Naive B cell (primary cell): ENCODE results near the gene SUPT3H. TPM values are rescaled to one million over a fixed set of nuclear protein-coding genes. Genes with fewer than 3 reads are reported as not detected.

Experiments
- ATAC-seq, 2 donors: fragments of 150-1000 bp; cut with Tn5 transposase; 2 replicates each; pipeline ENCODE4 v1.10.0; 2021; ENCODE audit warnings: low read depth in 2 of 2, mild to moderate bottlenecking in 2 of 2, moderate library complexity in 2 of 2
- DNase-seq: peaks from one replicate; pipeline ENCODE4 v3.0.0; 2022
- H3K27ac Mint-ChIP-seq, 6 donors: one replicate each; pipeline ENCODE4 v1.8.0; 2020 to 2022; ENCODE audit warnings: mild to moderate bottlenecking in 6 of 6, mixed read lengths in 6 of 6, moderate library complexity in 5 of 6, inconsistent platforms in 2 of 6
- H3K27me3 Mint-ChIP-seq, 3 donors: one replicate each; pipeline ENCODE4 v1.8.0; 2021 to 2022; ENCODE audit warnings: mixed read lengths in 3 of 3, mild to moderate bottlenecking in 1 of 3
- H3K36me3 Mint-ChIP-seq, 2 donors: one replicate each; pipeline ENCODE4 v1.8.0; 2020 to 2022; ENCODE audit warnings: mixed read lengths in 2 of 2, inconsistent platforms in 1 of 2, mild to moderate bottlenecking in 1 of 2
- H3K4me1 Mint-ChIP-seq, 3 donors: one replicate each; pipeline ENCODE4 v1.8.0; 2020 to 2022; ENCODE audit warnings: mixed read lengths in 3 of 3, inconsistent platforms in 1 of 3, mild to moderate bottlenecking in 1 of 3, moderate library complexity in 1 of 3
- H3K4me3 Mint-ChIP-seq, 8 donors: one replicate each; pipeline ENCODE4 v1.8.0; 2020 to 2022; ENCODE audit warnings: mild to moderate bottlenecking in 8 of 8, mixed read lengths in 8 of 8, moderate library complexity in 8 of 8, inconsistent platforms in 2 of 8
- H3K9me3 Mint-ChIP-seq, 7 donors: one replicate each; pipeline ENCODE4 v1.8.0; 2020 to 2022; ENCODE audit warnings: mixed read lengths in 7 of 7, mild to moderate bottlenecking in 5 of 7, inconsistent platforms in 2 of 7, moderate library complexity in 1 of 7
- polyA plus RNA-seq, 6 donors: library from polyadenylated mRNA; unstranded; fragments of 300-500 nt; fragmentation: Illumina TruSeq; gene quantifications; one replicate each; pipeline ENCODE4 v1.2.3, GENCODE V29; 2021; ENCODE audit warnings: low read depth in 6 of 6

Gene SUPT3H
- polyA plus RNA-seq = 1 to 10 TPM; 3.7 to 8.6 (median 6.7) TPM

GRCh38 chr6:45377554-45378333 lies at the start of gene SUPT3H:
Gene SUPT3H (minus strand): TSS chr6:45377934.
- H3K27ac Mint-ChIP-seq = peak within 1 kb of the TSS; percentile 96 to 99 (median 98)
- peak; percentile 77 to 80 for ATAC-seq
- peaks cover 0 to 3% (median 0%) of the 10 kb centered on the region in 7 donors for H3K9me3 Mint-ChIP-seq
- H3K4me3 Mint-ChIP-seq = peak within 1 kb of the TSS; percentile 90 to 99 (median 97)
- DNase-seq = peak; percentile 91
- peaks cover 11 to 28% (median 20%) of the 10 kb centered on the region in 3 donors for H3K4me1 Mint-ChIP-seq
- H3K27me3 Mint-ChIP-seq = no peaks in the 10 kb centered on the region
- no peaks in the 10 kb centered on the region for H3K36me3 Mint-ChIP-seq

GRCh38 chr6:45426251-45426650 lies 48.5 kb upstream of the SUPT3H start:
- H3K4me3 Mint-ChIP-seq = no peak overlapping the region
- peaks cover 11 to 55% (median 51%) of the 10 kb centered on the region in 3 donors for H3K27me3 Mint-ChIP-seq
- no peak overlapping the region for H3K27ac Mint-ChIP-seq
- DNase-seq = no peak
- H3K4me1 Mint-ChIP-seq = peaks cover 18 to 34% (median 26%) of the 10 kb centered on the region in 3 donors
- no peak for ATAC-seq
- peaks cover 0 to 1% (median 0%) of the 10 kb centered on the region in 7 donors for H3K9me3 Mint-ChIP-seq
- H3K36me3 Mint-ChIP-seq = peaks cover 0 to 7% of the 10 kb centered on the region in 2 donors

GRCh38 chr6:45424451-45424861 lies 46.7 kb upstream of the SUPT3H start:
- ATAC-seq (no peak), DNase-seq (no peak)
- Mint-ChIP-seq H3K27ac (peak overlapping the region in 1 of 6 donors; percentile 20), H3K27me3 (peaks cover 28 to 62% (median 60%) of the 10 kb centered on the region in 3 donors), H3K36me3 (peaks cover 0 to 7% of the 10 kb centered on the region in 2 donors), H3K4me1 (peaks cover 32 to 52% (median 44%) of the 10 kb centered on the region in 3 donors), H3K4me3 (peak overlapping the region; percentile 73 to 92 (median 89)), H3K9me3 (peaks cover 0 to 1% (median 0%) of the 10 kb centered on the region in 7 donors)

GRCh38 chr6:45423824-45424450 lies 46.2 kb upstream of the SUPT3H start:
- Mint-ChIP-seq H3K36me3 (peaks cover 0 to 7% of the 10 kb centered on the region in 2 donors), H3K9me3 (peaks cover 0 to 3% (median 0%) of the 10 kb centered on the region in 7 donors), H3K4me1 (peaks cover 34 to 57% (median 47%) of the 10 kb centered on the region in 3 donors), H3K27ac (peak overlapping the region in 1 of 6 donors; percentile 20), H3K4me3 (peak overlapping the region; percentile 73 to 92 (median 91)), H3K27me3 (peaks cover 34 to 62% (median 61%) of the 10 kb centered on the region in 3 donors)
- ATAC-seq = peak in 1 of 2 donors; percentile 24
- DNase-seq = no peak

- Mint-ChIP-seq H3K4me1 (peaks cover 34 to 57% (median 47%) of the 10 kb centered on the region in 3 donors), H3K27me3 (peaks cover 38 to 61% (median 54%) of the 10 kb centered on the region in 3 donors)
Observed at GRCh38 chr6:45423111-45423823, 45.5 kb upstream of the SUPT3H start.

GRCh38 chr6:45422503-45423110 lies 44.9 kb upstream of the SUPT3H start:
- peaks cover 34 to 57% (median 47%) of the 10 kb centered on the region in 3 donors for H3K4me1 Mint-ChIP-seq
- peaks cover 0 to 3% (median 0%) of the 10 kb centered on the region in 7 donors for H3K9me3 Mint-ChIP-seq
- DNase-seq (peak; percentile 37), ATAC-seq (peak; percentile 24 to 26)
- peaks cover 39 to 63% (median 56%) of the 10 kb centered on the region in 3 donors for H3K27me3 Mint-ChIP-seq
- peaks cover 0 to 7% of the 10 kb centered on the region in 2 donors for H3K36me3 Mint-ChIP-seq
- H3K27ac Mint-ChIP-seq = peak overlapping the region in 4 of 6 donors; percentile 49 to 94 (median 81)
- peak overlapping the region; percentile 91 to 95 (median 92) for H3K4me3 Mint-ChIP-seq

More at GRCh38 chr6:45423111-45423823, 45.5 kb upstream of the SUPT3H start:
- H3K9me3 Mint-ChIP-seq = peaks cover 0 to 3% (median 0%) of the 10 kb centered on the region in 7 donors
- ATAC-seq = peak; percentile 8 to 10
- H3K4me3 Mint-ChIP-seq = peak overlapping the region; percentile 91 to 95 (median 92)
- H3K36me3 Mint-ChIP-seq = peaks cover 0 to 7% of the 10 kb centered on the region in 2 donors
- DNase-seq = no peak
- H3K27ac Mint-ChIP-seq = peak overlapping the region in 3 of 6 donors; percentile 76 to 94 (median 86)

- peaks cover 34 to 57% (median 47%) of the 10 kb centered on the region in 3 donors for H3K4me1 Mint-ChIP-seq
- H3K4me3 Mint-ChIP-seq = peak overlapping the region; percentile 91 to 97 (median 94)
- peaks cover 0 to 7% of the 10 kb centered on the region in 2 donors for H3K36me3 Mint-ChIP-seq
- ATAC-seq = peak; percentile 37 to 45
- H3K27ac Mint-ChIP-seq = peak overlapping the region; percentile 49 to 93 (median 76)
- H3K27me3 Mint-ChIP-seq = peaks cover 39 to 63% (median 62%) of the 10 kb centered on the region in 3 donors
- peaks cover 0 to 3% (median 0%) of the 10 kb centered on the region in 7 donors for H3K9me3 Mint-ChIP-seq
- peak; percentile 39 for DNase-seq
Observed at GRCh38 chr6:45421709-45422502, 44.2 kb upstream of the SUPT3H start.

- DNase-seq = no peak
- H3K27me3 Mint-ChIP-seq = peaks cover 41 to 70% (median 67%) of the 10 kb centered on the region in 3 donors
- peak overlapping the region in 5 of 6 donors; percentile 50 to 93 (median 67) for H3K27ac Mint-ChIP-seq
- H3K4me3 Mint-ChIP-seq = peak overlapping the region; percentile 85 to 97 (median 92)
- H3K9me3 Mint-ChIP-seq = peaks cover 0 to 3% (median 0%) of the 10 kb centered on the region in 7 donors
- ATAC-seq = no peak
- H3K4me1 Mint-ChIP-seq = peaks cover 34 to 57% (median 47%) of the 10 kb centered on the region in 3 donors
- peaks cover 0 to 7% of the 10 kb centered on the region in 2 donors for H3K36me3 Mint-ChIP-seq
Observed at GRCh38 chr6:45420909-45421708, 43.4 kb upstream of the SUPT3H start.

- H3K36me3 Mint-ChIP-seq = peaks cover 0 to 7% of the 10 kb centered on the region in 2 donors
- no peak for DNase-seq
- peaks cover 0 to 3% (median 0%) of the 10 kb centered on the region in 7 donors for H3K9me3 Mint-ChIP-seq
- peaks cover 34 to 64% (median 47%) of the 10 kb centered on the region in 3 donors for H3K4me1 Mint-ChIP-seq
- H3K27ac Mint-ChIP-seq = peak overlapping the region in 3 of 6 donors; percentile 38 to 62 (median 50)
- ATAC-seq = peak in 1 of 2 donors; percentile 24
- peaks cover 50 to 78% (median 75%) of the 10 kb centered on the region in 3 donors for H3K27me3 Mint-ChIP-seq
- H3K4me3 Mint-ChIP-seq = peak overlapping the region; percentile 76 to 91 (median 87)
Observed at GRCh38 chr6:45420083-45420908, 42.6 kb upstream of the SUPT3H start.

- peaks cover 0 to 7% of the 10 kb centered on the region in 2 donors for H3K36me3 Mint-ChIP-seq
- H3K27ac Mint-ChIP-seq = peak overlapping the region in 4 of 6 donors; percentile 38 to 62 (median 50)
- H3K27me3 Mint-ChIP-seq = peaks cover 53 to 78% (median 78%) of the 10 kb centered on the region in 3 donors
- H3K4me3 Mint-ChIP-seq = peak overlapping the region; percentile 76 to 91 (median 87)
- DNase-seq (peak; percentile 35), ATAC-seq (peak; percentile 46 to 47)
- peaks cover 0 to 3% (median 0%) of the 10 kb centered on the region in 7 donors for H3K9me3 Mint-ChIP-seq
- peaks cover 34 to 59% (median 43%) of the 10 kb centered on the region in 3 donors for H3K4me1 Mint-ChIP-seq
Observed at GRCh38 chr6:45419571-45420082, 41.9 kb upstream of the SUPT3H start.
